HEK293T (cell line): ENCODE results near the gene A2ML1.

Experiments
- ARNT ChIP-seq: fragments of 450-650 bp; IDR thresholded peaks from 2 replicates; pipeline ENCODE4 v1.6.1; 2017; ENCODE audit warnings: mild to moderate bottlenecking
- BHLHE40 ChIP-seq: fragments of 450-650 bp; IDR thresholded peaks from 2 replicates; pipeline ENCODE4 v1.6.1; 2016; ENCODE audit warnings: mild to moderate bottlenecking, moderate library complexity, borderline replicate concordance
- CTBP1 ChIP-seq: fragments of 450-650 bp; IDR thresholded peaks from 2 replicates; pipeline ENCODE4 v1.6.1; 2016; ENCODE audit warnings: borderline replicate concordance
- ELF4 ChIP-seq: fragments of 450-650 bp; IDR thresholded peaks from 2 replicates; pipeline ENCODE4 v1.6.1; 2017; ENCODE audit warnings: antibody characterized with exemption
- FOXA1 ChIP-seq: fragments of 450-650 bp; IDR thresholded peaks from 2 replicates; pipeline ENCODE4 v1.6.1; 2016; ENCODE audit warnings: mild to moderate bottlenecking
- FOXM1 ChIP-seq: fragments of 450-650 bp; IDR thresholded peaks from 2 replicates; pipeline ENCODE4 v1.6.1; 2017; ENCODE audit warnings: mild to moderate bottlenecking, borderline replicate concordance
- HDGF ChIP-seq: fragments of 450-650 bp; IDR thresholded peaks from 2 replicates; pipeline ENCODE4 v1.6.1; 2017; ENCODE audit warnings: antibody characterized with exemption, borderline replicate concordance
- L3MBTL2 ChIP-seq: fragments of 450-650 bp; conservative IDR thresholded peaks from 2 replicates; pipeline ENCODE4 v1.6.1; 2016; ENCODE audit warnings: mild to moderate bottlenecking
- LEF1 ChIP-seq: fragments of 450-650 bp; IDR thresholded peaks from 2 replicates; pipeline ENCODE4 v1.6.1; 2017; ENCODE audit warnings: mild to moderate bottlenecking, borderline replicate concordance
- NFRKB ChIP-seq: fragments of 450-650 bp; IDR thresholded peaks from 2 replicates; pipeline ENCODE4 v1.6.1; 2016; ENCODE audit warnings: mild to moderate bottlenecking, moderate library complexity
- PKNOX1 ChIP-seq: fragments of 450-650 bp; IDR thresholded peaks from 2 replicates; pipeline ENCODE4 v1.6.1; 2016
- SP1 ChIP-seq: fragments of 450-650 bp; IDR thresholded peaks from 2 replicates; pipeline ENCODE4 v1.6.1; 2017
- ZNF384 ChIP-seq: fragments of 450-650 bp; IDR thresholded peaks from 2 replicates; pipeline ENCODE4 v1.6.1; 2016

GRCh38 chr12:8914716-8915526, 92.5 kb downstream of the A2ML1 start:
- TF ChIP-seq CTBP1 (no peak), SP1 (no peak), LEF1 (no peak), ELF4 (no peak), L3MBTL2 (0 out of 2 replicates have a peak, but pooled peaks have one; percentile 15), FOXM1 (no peak), ARNT (no peak), FOXA1 (no peak), HDGF (no peak), ZNF384 (no peak), PKNOX1 (no peak), BHLHE40 (no peak), NFRKB (no peak)
